Progenitor cell of endocrine pancreas (in vitro differentiated cells): Measurements from ENCODE around the gene OPALIN. TPM values are rescaled to one million over a fixed set of nuclear protein-coding genes. Genes with fewer than 3 reads are reported as not detected.

Experiments
- DNase-seq: peaks from one replicate; pipeline ENCODE4 v3.0.0; 2021; ENCODE audit warnings: low spot score; ENCODE audit not compliant: unreplicated experiment
- H3K27ac Mint-ChIP-seq: 2 replicates; pipeline ENCODE4 v1.8.0; 2021; ENCODE audit warnings: mild to moderate bottlenecking, moderate library complexity, mixed read lengths
- H3K27me3 Mint-ChIP-seq: 2 replicates; pipeline ENCODE4 v1.8.0; 2021; ENCODE audit warnings: mixed read lengths
- H3K36me3 Mint-ChIP-seq: 2 replicates; pipeline ENCODE4 v1.8.0; 2022; ENCODE audit warnings: mixed read lengths; ENCODE audit not compliant: insufficient read depth
- H3K4me1 Mint-ChIP-seq: 2 replicates; pipeline ENCODE4 v1.8.0; 2021; ENCODE audit warnings: low read depth, mixed read lengths
- H3K4me3 Mint-ChIP-seq: 2 replicates; pipeline ENCODE4 v1.8.0; 2021; ENCODE audit warnings: low read depth, mild to moderate bottlenecking, moderate library complexity, mixed read lengths
- H3K9me3 Mint-ChIP-seq: 2 replicates; pipeline ENCODE4 v1.8.0; 2021; ENCODE audit warnings: low read depth, mixed read lengths
- total RNA-seq: library from RNA; stranded (reverse); gene quantifications from 2 replicates; pipeline ENCODE4 v1.2.1, GENCODE V29; 2021
- TF ChIP-seq, protein P1 (sequence below): fragments of 200-600 bp; sonication (generic); IDR thresholded peaks from one replicate; pipeline ENCODE4 v1.5.0; 2021; ENCODE audit warnings: antibody characterized with exemption, mild to moderate bottlenecking; ENCODE audit not compliant: unreplicated experiment

OPALIN gene
- total RNA-seq, 1 donor from 2014 or later: not detected

- TF ChIP-seq, protein P1, sequence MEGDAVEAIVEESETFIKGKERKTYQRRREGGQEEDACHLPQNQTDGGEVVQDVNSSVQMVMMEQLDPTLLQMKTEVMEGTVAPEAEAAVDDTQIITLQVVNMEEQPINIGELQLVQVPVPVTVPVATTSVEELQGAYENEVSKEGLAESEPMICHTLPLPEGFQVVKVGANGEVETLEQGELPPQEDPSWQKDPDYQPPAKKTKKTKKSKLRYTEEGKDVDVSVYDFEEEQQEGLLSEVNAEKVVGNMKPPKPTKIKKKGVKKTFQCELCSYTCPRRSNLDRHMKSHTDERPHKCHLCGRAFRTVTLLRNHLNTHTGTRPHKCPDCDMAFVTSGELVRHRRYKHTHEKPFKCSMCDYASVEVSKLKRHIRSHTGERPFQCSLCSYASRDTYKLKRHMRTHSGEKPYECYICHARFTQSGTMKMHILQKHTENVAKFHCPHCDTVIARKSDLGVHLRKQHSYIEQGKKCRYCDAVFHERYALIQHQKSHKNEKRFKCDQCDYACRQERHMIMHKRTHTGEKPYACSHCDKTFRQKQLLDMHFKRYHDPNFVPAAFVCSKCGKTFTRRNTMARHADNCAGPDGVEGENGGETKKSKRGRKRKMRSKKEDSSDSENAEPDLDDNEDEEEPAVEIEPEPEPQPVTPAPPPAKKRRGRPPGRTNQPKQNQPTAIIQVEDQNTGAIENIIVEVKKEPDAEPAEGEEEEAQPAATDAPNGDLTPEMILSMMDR: no peak
- no peak overlapping the region for H3K4me3 Mint-ChIP-seq
- H3K4me1 Mint-ChIP-seq: no peaks in the 10 kb centered on the region
- no peak for DNase-seq
- peaks cover 10% of the 10 kb centered on the region for H3K27me3 Mint-ChIP-seq
- no peak overlapping the region for H3K27ac Mint-ChIP-seq
- H3K36me3 Mint-ChIP-seq: no peaks in the 10 kb centered on the region
- no peaks in the 10 kb centered on the region for H3K9me3 Mint-ChIP-seq
Observed at GRCh38 chr10:96333101-96333500, 25.7 kb downstream of the OPALIN start.

- Mint-ChIP-seq H3K9me3 (no peaks in the 10 kb centered on the region), H3K4me1 (peaks cover 7% of the 10 kb centered on the region), H3K27ac (no peak overlapping the region), H3K4me3 (no peak overlapping the region), H3K27me3 (peaks cover 31% of the 10 kb centered on the region), H3K36me3 (no peaks in the 10 kb centered on the region)
- DNase-seq: no peak
- TF ChIP-seq, protein P1: no peak
Observed at GRCh38 chr10:96327462-96327861, 31.3 kb downstream of the OPALIN start.

DNA sequence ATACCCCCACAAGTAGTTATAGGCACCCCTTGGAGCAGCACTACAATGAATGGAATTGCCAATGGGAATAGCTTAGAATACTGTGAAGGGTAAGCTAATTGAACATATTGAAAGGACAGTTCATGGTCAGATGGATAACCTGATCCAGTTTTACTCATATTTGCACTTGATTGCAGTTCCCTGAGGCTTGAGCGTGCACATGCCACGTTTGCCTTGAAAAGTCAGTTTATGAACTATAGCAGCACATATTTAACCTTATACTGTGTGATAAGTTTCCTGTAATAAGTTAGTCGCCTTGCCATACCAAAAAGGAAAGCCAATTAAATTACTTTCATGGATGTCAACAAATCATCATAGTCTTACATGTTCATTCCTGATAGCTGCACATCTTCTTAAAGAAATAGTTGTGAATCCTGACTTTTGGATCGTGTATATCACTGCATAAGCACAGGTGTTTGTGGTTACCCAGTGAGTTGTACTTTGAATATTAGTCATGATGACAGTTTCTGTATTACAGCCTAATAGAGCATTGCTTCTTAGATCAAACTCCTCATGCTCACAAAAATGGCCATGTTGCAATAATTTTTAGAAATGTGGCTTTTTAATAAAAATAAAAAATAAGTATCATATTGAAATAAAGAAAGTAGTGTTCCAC is 33.0 kb downstream of the OPALIN start:
- no peaks in the 10 kb centered on the region for H3K36me3 Mint-ChIP-seq
- peaks cover 31% of the 10 kb centered on the region for H3K27me3 Mint-ChIP-seq
- TF ChIP-seq, protein P1: no peak
- no peak overlapping the region for H3K4me3 Mint-ChIP-seq
- H3K4me1 Mint-ChIP-seq: peaks cover 7% of the 10 kb centered on the region
- H3K9me3 Mint-ChIP-seq: no peaks in the 10 kb centered on the region
- H3K27ac Mint-ChIP-seq: no peak overlapping the region
- DNase-seq: no peak

DNA sequence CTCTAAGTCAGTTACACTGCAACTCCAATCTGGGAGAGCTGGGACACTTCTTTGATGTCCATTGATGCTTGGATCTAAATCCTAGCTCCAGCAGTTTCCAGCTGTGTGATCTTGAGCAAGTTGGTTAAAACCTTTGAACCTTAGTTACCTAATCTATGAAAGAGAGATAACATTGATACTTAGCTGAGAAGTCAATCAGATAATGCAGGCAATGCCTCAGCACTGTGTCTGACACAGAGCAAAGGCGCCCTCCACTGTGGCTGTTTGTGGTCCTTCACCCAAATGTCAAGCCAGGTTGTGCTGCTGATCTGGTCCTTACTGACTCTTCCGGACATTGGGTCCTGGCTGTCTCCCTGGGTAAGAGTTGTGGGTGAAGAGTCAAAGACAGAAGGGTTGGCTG is 34.4 kb downstream of the OPALIN start:
- H3K4me1 Mint-ChIP-seq: peaks cover 7% of the 10 kb centered on the region
- no peak overlapping the region for H3K4me3 Mint-ChIP-seq
- H3K27me3 Mint-ChIP-seq: peaks cover 31% of the 10 kb centered on the region
- TF ChIP-seq, protein P1: no peak
- H3K27ac Mint-ChIP-seq: no peak overlapping the region
- no peaks in the 10 kb centered on the region for H3K36me3 Mint-ChIP-seq
- no peak for DNase-seq
- H3K9me3 Mint-ChIP-seq: no peaks in the 10 kb centered on the region

DNA sequence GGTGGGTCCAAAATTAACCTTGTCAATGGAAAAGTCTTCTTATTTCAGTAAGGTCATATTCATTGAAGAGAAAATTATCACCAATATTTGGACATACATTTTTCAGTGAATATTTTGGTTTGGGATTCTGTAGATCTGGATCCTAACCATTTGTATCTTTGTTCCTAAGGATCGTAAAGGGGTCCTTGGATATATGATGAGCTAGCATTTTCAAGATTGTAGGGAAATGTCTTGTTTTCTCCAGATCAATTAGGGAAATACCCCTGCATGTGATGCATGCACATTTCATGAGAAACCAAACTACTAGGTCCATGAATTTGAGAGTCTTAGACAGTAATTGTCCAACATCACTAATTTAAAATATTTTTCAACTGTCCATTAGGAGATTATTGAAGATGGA is 36.5 kb downstream of the OPALIN start:
- TF ChIP-seq, protein P1: no peak
- Mint-ChIP-seq H3K4me1 (peaks cover 7% of the 10 kb centered on the region), H3K36me3 (no peaks in the 10 kb centered on the region), H3K27me3 (peaks cover 23% of the 10 kb centered on the region), H3K4me3 (no peak overlapping the region), H3K27ac (no peak overlapping the region), H3K9me3 (no peaks in the 10 kb centered on the region)
- no peak for DNase-seq
